G401 (cell line): ENCODE data around the gene AAMP. TPM values are rescaled to one million over a fixed set of nuclear protein-coding genes. Genes with fewer than 3 reads are reported as not detected.
"Not testable (repeated sequence)": the region's sequence is repeated elsewhere in the genome, so short reads cannot be mapped to it uniquely, and the experiment has no call there.

Source experiments
- DNase-seq: peaks from one replicate; pipeline ENCODE4 v3.0.0-alpha.2; 2015; ENCODE audit warnings: low spot score
- in situ Hi-C: cut with HindIII; loops from 2 replicates; pipeline ENCODE4 v1.10.0; 2016; ENCODE audit warnings: low sequenced_read_pairs, mixed read lengths
- total RNA-seq: library from RNA; depleted of rRNA; stranded (reverse); fragments of >200 nt; shearing (Covaris generic); gene quantifications from 2 replicates; pipeline ENCODE4 v1.2.3, GENCODE V29; 2014

The AAMP gene
- total RNA-seq, 1 experiment from 2014 or later: 217 TPM

- in situ Hi-C loops: no loop called here
Measured at GRCh38 chr2:218278531-218279360, 8.8 kb upstream of the AAMP start.

DNA sequence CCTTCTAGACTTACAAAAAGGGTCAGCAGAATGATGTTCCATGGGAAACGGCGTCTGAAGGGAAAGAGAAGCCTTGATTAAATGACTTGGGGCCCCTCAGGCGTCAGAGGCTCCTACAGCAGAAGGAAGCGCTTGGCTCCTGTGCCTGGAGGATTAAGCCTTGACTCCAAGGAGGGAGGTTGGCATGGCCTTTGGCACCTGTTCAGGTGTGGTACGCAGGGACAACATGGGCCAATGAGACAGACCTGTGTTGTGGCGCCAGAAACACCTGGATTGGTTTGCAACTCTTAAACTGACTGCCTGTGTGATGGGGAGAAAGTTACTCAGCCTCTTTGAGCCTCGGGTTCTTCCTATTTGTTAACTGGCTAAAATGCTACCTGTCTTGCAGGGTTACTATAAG lies 8.0 kb upstream of the AAMP start:
- DNase-seq: no peak
- in situ Hi-C loops: no loop called here

More at GRCh38 chr2:218278531-218279360, 8.8 kb upstream of the AAMP start:
- DNase-seq: no peak

- DNase-seq: no peak
- in situ Hi-C loops: no loop called here
Measured at GRCh38 chr2:218276986-218277755, 7.2 kb upstream of the AAMP start.

DNA sequence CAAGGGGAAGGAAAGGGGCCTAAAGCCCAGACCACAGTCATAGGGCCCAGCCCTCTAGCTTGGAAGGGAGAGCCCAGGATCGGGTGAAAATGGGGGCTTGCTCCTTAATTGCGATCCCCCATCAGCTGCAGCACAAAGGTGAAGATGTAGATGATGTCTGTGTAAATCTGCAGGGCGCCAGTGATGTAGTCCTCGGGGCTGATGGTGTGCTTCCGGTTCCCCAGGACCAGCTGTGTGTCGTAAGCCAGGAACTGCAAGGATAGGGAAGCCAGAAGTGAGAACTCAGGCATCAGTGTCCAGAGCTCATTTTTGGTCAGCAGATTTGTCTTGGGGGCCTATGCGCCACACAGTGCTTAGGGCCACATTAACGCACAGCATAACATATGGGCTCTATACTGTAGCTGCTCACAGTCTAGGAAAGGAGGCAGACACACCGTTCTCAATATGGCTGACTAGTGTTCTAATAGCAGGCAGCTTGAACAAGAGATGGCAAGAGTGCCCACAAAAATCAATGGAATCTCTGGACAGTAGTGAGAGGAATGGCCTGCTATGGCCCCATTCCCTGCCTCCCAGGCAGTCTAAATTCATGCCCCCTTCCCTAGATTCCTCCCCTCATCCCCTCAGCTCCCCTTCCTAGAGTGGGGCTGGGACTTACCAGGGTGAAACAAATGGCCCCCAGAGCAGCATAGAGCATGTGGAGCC lies 5.6 kb upstream of the AAMP start:
- in situ Hi-C loops: no loop called here
- DNase-seq: no peak

- no peak for DNase-seq
- in situ Hi-C loops: no loop called here
Measured at GRCh38 chr2:218274586-218274985, 4.6 kb upstream of the AAMP start.

- in situ Hi-C loops: no loop called here
- no peak for DNase-seq
Measured at GRCh38 chr2:218273908-218274249, 3.9 kb upstream of the AAMP start.

- in situ Hi-C loops, DNase-seq: not testable (repeated sequence)
Measured at GRCh38 chr2:218273214-218273907, 3.4 kb upstream of the AAMP start.

- in situ Hi-C loops: no loop called here
Measured at GRCh38 chr2:218272531-218273212, 2.7 kb upstream of the AAMP start.

GRCh38 chr2:218271865-218272530 lies 2.1 kb upstream of the AAMP start:
- in situ Hi-C loops: no loop called here
- DNase-seq: no peak

More at GRCh38 chr2:218272531-218273212, 2.7 kb upstream of the AAMP start:
- peak; percentile 87 for DNase-seq

DNA sequence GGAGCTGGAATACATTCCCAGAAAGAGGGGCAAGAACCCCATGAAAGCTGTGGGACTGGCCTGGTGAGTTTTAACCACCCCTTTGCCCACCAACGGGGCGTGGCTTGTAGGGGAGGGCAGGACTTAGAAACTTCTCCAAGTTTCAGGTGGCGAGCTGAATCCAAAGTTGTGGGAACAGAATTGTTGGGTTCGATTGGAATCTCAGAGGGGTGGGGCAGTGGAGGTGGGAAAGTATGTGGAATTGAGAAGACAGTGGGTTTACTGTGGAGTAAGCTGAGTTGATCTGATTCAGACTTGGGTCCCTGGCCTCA lies 1.5 kb upstream of the AAMP start:
- in situ Hi-C loops: no loop called here
- DNase-seq: no peak

DNA sequence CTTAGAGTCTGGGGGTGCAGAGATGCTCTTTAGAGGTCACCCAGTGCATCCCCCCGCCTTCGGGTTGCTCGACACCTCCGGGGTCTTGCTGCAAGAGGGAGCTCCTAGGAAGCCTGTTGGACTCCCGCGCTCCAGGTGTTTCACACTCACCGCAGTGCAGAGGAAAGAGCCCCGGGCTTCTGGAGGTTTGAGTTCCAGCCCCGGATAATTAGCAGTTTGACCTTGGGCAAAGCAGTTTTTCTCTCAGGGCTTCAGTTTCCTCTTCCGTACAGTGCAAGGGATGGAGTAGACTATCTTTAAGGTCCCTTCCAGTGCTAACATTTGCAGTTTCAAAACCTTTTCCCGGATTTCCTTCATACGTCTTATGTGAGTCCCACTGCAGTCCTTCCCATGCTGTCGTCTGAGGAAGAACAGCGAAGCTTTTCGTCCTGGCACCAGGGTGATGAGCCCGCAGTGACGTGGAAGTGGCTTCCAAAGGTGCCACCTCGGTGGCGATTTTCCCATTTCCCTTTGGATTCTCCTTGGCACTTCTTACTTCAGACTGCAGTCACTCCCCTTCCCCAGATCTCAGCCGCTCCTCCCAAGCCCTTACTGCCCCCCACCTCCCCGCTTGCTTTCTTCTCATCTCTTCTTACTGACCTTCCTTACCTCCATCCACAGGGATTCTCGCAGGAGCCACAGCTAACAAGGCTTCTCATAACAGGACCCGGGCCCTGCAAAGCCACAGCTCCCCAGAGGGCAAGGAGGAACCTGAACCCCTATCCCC lies 967 bp upstream of the AAMP start:
- in situ Hi-C loops: no loop called here
- DNase-seq: no peak

- DNase-seq: no peak
- in situ Hi-C loops: no loop called here
Measured at GRCh38 chr2:218267259-218267658, 2.7 kb downstream of the AAMP start.

- DNase-seq: no peak
- in situ Hi-C loops: no loop called here
Measured at GRCh38 chr2:218266316-218266979, 3.5 kb downstream of the AAMP start.

- in situ Hi-C loops: no loop called here
- DNase-seq: no peak
Measured at GRCh38 chr2:218265626-218266025, 4.3 kb downstream of the AAMP start.

DNA sequence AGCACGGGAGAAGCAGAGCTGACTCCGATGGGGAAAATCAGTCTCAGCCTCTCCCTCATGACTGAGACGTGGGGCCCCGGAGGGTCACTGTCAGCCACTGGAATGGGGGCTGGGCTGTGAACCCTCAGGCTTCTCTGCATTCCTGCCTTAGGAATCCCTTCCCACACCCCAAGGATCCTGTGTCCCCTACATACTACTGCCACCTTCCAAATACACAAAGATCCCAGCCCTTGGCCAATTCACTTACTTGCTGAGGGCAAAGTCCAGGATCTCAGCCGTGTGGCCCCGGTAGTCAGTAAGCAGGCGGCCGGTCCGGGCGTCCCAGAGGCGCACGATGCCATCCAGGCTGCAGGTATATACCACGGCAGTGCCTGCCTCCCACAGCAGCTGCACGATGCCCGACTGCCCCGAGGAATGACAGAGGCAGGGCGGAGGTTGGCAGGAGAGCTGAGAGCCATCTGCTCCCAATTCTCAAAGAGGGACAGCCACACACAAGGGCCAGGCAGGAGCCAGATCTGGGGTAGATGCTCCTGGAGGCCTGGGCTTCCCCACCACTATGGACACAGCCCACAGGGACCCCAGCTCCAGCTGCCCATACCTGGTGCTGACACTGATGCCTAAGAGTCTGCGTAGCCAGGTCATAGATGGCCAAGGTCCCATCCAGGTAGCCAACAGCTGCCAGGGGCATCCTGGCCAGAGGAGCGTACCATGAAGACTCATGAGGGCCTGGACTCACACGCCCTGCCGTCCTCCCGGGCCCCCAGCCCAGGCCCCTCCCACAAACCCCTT lies 5.0 kb downstream of the AAMP start:
- no peak for DNase-seq
- in situ Hi-C loops: no loop called here

DNA sequence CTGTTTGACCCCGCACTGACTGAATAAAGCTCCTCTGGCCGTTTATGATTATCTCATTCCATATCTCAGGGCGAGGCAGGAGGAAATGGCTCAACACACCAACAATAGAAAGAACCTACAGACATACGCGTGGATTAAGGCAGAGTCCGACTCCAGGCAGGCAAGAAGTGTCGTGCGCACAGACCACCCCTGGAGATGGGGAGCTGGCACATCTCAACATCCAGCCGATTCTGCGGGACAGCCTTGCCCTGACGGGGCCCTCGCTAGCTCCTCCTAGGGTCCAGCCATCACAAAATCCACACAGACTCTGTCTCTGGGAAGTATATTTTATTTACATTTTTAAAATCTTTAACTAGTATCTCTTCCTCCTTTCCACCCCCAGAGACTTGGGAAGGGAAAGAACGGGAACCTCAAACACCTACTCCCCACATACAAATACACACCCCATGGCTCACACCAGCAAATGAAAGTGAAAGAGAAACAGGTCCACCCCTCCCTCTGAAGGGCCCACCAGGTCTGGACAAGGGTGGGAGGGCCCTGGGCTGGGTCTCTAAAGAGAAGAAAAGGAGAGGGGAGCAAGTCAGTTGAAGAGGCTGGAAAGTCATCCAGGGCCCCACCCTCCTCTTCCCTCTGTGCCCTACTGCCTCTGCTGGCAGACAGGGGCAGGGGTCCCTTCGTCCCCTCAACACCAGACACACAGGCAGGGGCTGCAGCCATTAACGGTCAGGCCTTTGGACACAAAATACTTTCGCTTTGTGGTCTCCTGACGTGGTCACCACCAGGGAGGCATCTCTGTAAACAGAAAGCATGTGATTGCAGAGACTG lies 5.9 kb downstream of the AAMP start:
- no peak for DNase-seq
- in situ Hi-C loops: no loop called here
